ENCODE results near the gene PNISR. TPM values are rescaled to one million over a fixed set of nuclear protein-coding genes. Genes with fewer than 3 reads are reported as not detected.

The PNISR gene
- total RNA-seq, 4 donors from 2014 or later = 143 to 193 (median 165) TPM

DNA sequence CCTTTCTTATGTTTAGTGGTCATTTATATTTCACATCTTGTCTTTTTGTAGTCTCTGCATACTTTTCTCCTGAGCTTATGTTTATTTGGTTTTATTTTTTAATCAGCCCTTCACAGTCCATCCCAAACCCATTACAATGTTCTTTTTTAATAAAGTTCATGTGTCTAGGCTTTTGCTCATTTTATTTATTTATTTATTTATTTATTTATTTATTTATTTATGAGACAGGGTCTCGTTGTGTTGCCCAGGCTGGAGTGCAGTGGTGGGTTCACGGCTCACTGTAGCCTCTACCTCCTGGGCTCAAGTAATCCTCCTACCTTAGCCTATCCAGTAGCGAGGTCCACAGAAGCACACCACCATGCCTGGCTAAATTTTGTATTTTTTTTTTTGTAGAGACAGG is 34.2 kb downstream of the PNISR start:
- no peak for DNase-seq (ENCODE audit: low spot score in 2 of 2)
- Histone ChIP-seq H3K4me1 (peaks cover 0 to 19% (median 0%) of the 10 kb centered on the region in 4 donors), H3K4me3 (no peak overlapping the region), H3K9me3 (no peaks in the 10 kb centered on the region), H3K27ac (no peak overlapping the region), H3K36me3 (no peaks in the 10 kb centered on the region), H3K27me3 (no peaks in the 10 kb centered on the region)
- TF ChIP-seq CTCF (IDR thresholded peaks at IDR 0.05) = no peak
- TF ChIP-seq POLR2A (IDR thresholded peaks at IDR 0.05) = no peak
- no peak for TF ChIP-seq EP300 (IDR thresholded peaks at IDR 0.05)
- WGBS, 2 donors = 95 to 98% methylated on average over 3 of the region's 3 CpGs

- Histone ChIP-seq H3K4me3 (no peak overlapping the region), H3K27ac (no peak overlapping the region), H3K9me3 (no peaks in the 10 kb centered on the region), H3K27me3 (no peaks in the 10 kb centered on the region), H3K36me3 (peaks cover 0 to 15% (median 0%) of the 10 kb centered on the region in 3 donors), H3K4me1 (no peaks in the 10 kb centered on the region)
- no peak for DNase-seq (ENCODE audit: low spot score in 2 of 2)
- TF ChIP-seq EP300 (IDR thresholded peaks at IDR 0.05) (no peak), POLR2A (IDR thresholded peaks at IDR 0.05) (no peak), CTCF (IDR thresholded peaks at IDR 0.05) (no peak)
- WGBS, 2 donors = 86 to 91% methylated on average over 3 of the region's 3 CpGs
These were observed 40.6 kb downstream of the PNISR start for GRCh38 chr6:99384507-99384906.

- Histone ChIP-seq H3K27me3 (no peaks in the 10 kb centered on the region), H3K36me3 (peaks cover 0 to 44% (median 0%) of the 10 kb centered on the region in 3 donors), H3K27ac (no peak overlapping the region), H3K4me1 (no peaks in the 10 kb centered on the region), H3K4me3 (no peak overlapping the region), H3K9me3 (no peaks in the 10 kb centered on the region)
- no peak for DNase-seq (ENCODE audit: low spot score in 2 of 2)
- no peak for TF ChIP-seq CTCF (IDR thresholded peaks at IDR 0.05)
- TF ChIP-seq EP300 (IDR thresholded peaks at IDR 0.05) = no peak
- TF ChIP-seq POLR2A (IDR thresholded peaks at IDR 0.05) = no peak
These were observed 46.5 kb downstream of the PNISR start for GRCh38 chr6:99378636-99379035.

DNA sequence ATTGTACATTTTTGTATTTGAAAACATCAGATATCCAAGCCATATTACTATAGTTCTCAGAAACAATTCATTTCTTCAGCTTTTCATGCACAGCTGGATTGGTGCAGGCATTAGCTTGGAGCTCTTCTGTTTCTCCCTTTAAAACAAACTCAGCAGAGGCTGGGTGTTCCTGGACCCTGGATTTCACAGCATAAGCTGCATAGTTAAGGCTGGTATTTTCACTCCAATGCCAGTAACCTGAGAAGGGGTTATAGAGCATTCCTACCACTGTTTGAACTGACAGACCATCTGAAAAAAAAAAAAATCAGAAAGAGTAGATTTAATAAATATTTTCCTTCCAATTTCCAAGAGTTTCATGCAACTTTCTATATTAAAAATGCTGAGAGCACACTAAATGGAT is 55.6 kb downstream of the PNISR start:
- H3K4me1 ChIP-seq = no peaks in the 10 kb centered on the region
- no peaks in the 10 kb centered on the region for H3K9me3 ChIP-seq
- no peak overlapping the region for H3K27ac ChIP-seq
- no peak for DNase-seq (ENCODE audit: low spot score in 2 of 2)
- no peak for TF ChIP-seq POLR2A (IDR thresholded peaks at IDR 0.05)
- no peak for TF ChIP-seq EP300 (IDR thresholded peaks at IDR 0.05)
- TF ChIP-seq CTCF (IDR thresholded peaks at IDR 0.05) = no peak
- no peak overlapping the region for H3K4me3 ChIP-seq
- H3K27me3 ChIP-seq = no peaks in the 10 kb centered on the region
- H3K36me3 ChIP-seq = peaks cover 0 to 25% (median 0%) of the 10 kb centered on the region in 3 donors

- TF ChIP-seq EP300 (IDR thresholded peaks at IDR 0.05) (no peak), CTCF (IDR thresholded peaks at IDR 0.05) (no peak), POLR2A (IDR thresholded peaks at IDR 0.05) (no peak)
- WGBS, 2 donors = 96 to 99% methylated on average over 2 of the region's 2 CpGs
- Histone ChIP-seq H3K36me3 (peaks cover 0 to 6% (median 0%) of the 10 kb centered on the region in 3 donors), H3K27me3 (no peaks in the 10 kb centered on the region), H3K9me3 (no peaks in the 10 kb centered on the region), H3K4me1 (no peaks in the 10 kb centered on the region), H3K4me3 (no peak overlapping the region), H3K27ac (no peak overlapping the region)
- DNase-seq (ENCODE audit: low spot score in 2 of 2) = no peak
These were observed 58.3 kb downstream of the PNISR start for GRCh38 chr6:99366852-99367251.

All from tibial nerve (tissue), 4 donors.